T-helper 1 cell treated with Interleukin-12 subunit alpha and Interleukin-12 subunit beta and Interleukin-4 antibody, amounts not matched to agents 30 μg/mL and 1 μg/mL, for 36 hours (primary cell): ENCODE measurements around the gene FH.

Source experiments
- H3K27ac Mint-ChIP-seq: one replicate; pipeline ENCODE4 v1.8.0; 2021; ENCODE audit warnings: mild to moderate bottlenecking, mixed read lengths
- H3K27me3 Mint-ChIP-seq: one replicate; pipeline ENCODE4 v1.8.0; 2021; ENCODE audit warnings: low read depth, mixed read lengths
- H3K36me3 Mint-ChIP-seq: one replicate; pipeline ENCODE4 v1.8.0; 2021; ENCODE audit warnings: low read depth, mixed read lengths
- H3K4me1 Mint-ChIP-seq: one replicate; pipeline ENCODE4 v1.8.0; 2021; ENCODE audit warnings: low read depth, mixed read lengths
- H3K4me3 Mint-ChIP-seq: one replicate; pipeline ENCODE4 v1.8.0; 2021; ENCODE audit warnings: mild to moderate bottlenecking, moderate library complexity, mixed read lengths
- H3K9me3 Mint-ChIP-seq: one replicate; pipeline ENCODE4 v1.8.0; 2021; ENCODE audit warnings: mixed read lengths

The FH gene

GRCh38 chr1:241456743-241457142, 62.8 kb downstream of the FH start:
- H3K27me3 Mint-ChIP-seq: peaks cover 2% of the 10 kb centered on the region
- no peaks in the 10 kb centered on the region for H3K36me3 Mint-ChIP-seq
- no peaks in the 10 kb centered on the region for H3K4me1 Mint-ChIP-seq
- no peak overlapping the region for H3K27ac Mint-ChIP-seq
- no peak overlapping the region for H3K4me3 Mint-ChIP-seq
- no peaks in the 10 kb centered on the region for H3K9me3 Mint-ChIP-seq

- no peak overlapping the region for H3K27ac Mint-ChIP-seq
- peaks cover 3% of the 10 kb centered on the region for H3K27me3 Mint-ChIP-seq
- no peaks in the 10 kb centered on the region for H3K36me3 Mint-ChIP-seq
- no peaks in the 10 kb centered on the region for H3K9me3 Mint-ChIP-seq
- no peak overlapping the region for H3K4me3 Mint-ChIP-seq
- H3K4me1 Mint-ChIP-seq: no peaks in the 10 kb centered on the region
These were observed 65.8 kb downstream of the FH start for GRCh38 chr1:241453732-241454131.

GRCh38 chr1:241451956-241452355, 67.6 kb downstream of the FH start:
- H3K27me3 Mint-ChIP-seq: peaks cover 7% of the 10 kb centered on the region
- no peak overlapping the region for H3K4me3 Mint-ChIP-seq
- H3K9me3 Mint-ChIP-seq: no peaks in the 10 kb centered on the region
- H3K36me3 Mint-ChIP-seq: no peaks in the 10 kb centered on the region
- no peaks in the 10 kb centered on the region for H3K4me1 Mint-ChIP-seq
- H3K27ac Mint-ChIP-seq: no peak overlapping the region
